PFSK-1 (cell line): ENCODE measurements around the gene BUB1.

ENCODE experiments used
- FOXP2 ChIP-seq: optimal IDR thresholded peaks from 2 replicates; pipeline ENCODE3; 2011; ENCODE audit warnings: borderline replicate concordance, control low read depth, inconsistent platforms; ENCODE audit not compliant: insufficient read depth; ENCODE audit errors: extremely low read length, extremely low read depth
- POLR2AphosphoS5 ChIP-seq: IDR thresholded peaks from 2 replicates; pipeline ENCODE4 v1.6.1; 2012; ENCODE audit warnings: low read depth, mild to moderate bottlenecking, control low read depth, low read length, moderate library complexity
- SIN3A ChIP-seq: IDR thresholded peaks from 2 replicates; pipeline ENCODE4 v1.6.1; 2012; ENCODE audit warnings: mild to moderate bottlenecking, low read length, moderate library complexity, borderline replicate concordance; ENCODE audit not compliant: insufficient read depth
- TF ChIP-seq, protein P1 (sequence below), 2 experiments: IDR thresholded peaks; 2 replicates each; pipeline versions ENCODE4 v1.6.1 to v1.8.0; 2011 to 2012; ENCODE audit warnings: low read depth in 2 of 2, low read length in 2 of 2, control low read depth in 1 of 2, inconsistent platforms in 1 of 2, mild to moderate bottlenecking in 1 of 2, moderate library complexity in 1 of 2; ENCODE audit not compliant: insufficient read depth in 1 of 2

DNA sequence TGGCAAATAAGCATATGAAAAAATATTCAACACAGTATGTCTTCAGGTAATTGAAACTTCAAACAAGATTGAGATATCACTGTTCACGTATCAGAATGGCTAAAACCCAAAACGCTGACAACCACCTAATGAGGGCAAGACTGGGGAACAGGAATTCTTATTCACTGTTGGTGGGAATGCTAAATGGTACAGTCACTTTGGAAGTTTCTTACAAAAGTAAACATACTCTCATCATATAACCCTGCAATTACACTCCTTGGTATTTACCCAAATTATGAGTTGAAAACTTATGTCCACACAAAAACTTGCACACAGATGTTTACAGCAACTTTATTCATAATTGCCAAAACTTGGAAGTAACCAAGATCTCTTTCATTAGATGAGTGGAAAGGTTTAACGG lies 30.1 kb downstream of the BUB1 start:
- no peak for TF ChIP-seq POLR2AphosphoS5
- TF ChIP-seq, protein P1, sequence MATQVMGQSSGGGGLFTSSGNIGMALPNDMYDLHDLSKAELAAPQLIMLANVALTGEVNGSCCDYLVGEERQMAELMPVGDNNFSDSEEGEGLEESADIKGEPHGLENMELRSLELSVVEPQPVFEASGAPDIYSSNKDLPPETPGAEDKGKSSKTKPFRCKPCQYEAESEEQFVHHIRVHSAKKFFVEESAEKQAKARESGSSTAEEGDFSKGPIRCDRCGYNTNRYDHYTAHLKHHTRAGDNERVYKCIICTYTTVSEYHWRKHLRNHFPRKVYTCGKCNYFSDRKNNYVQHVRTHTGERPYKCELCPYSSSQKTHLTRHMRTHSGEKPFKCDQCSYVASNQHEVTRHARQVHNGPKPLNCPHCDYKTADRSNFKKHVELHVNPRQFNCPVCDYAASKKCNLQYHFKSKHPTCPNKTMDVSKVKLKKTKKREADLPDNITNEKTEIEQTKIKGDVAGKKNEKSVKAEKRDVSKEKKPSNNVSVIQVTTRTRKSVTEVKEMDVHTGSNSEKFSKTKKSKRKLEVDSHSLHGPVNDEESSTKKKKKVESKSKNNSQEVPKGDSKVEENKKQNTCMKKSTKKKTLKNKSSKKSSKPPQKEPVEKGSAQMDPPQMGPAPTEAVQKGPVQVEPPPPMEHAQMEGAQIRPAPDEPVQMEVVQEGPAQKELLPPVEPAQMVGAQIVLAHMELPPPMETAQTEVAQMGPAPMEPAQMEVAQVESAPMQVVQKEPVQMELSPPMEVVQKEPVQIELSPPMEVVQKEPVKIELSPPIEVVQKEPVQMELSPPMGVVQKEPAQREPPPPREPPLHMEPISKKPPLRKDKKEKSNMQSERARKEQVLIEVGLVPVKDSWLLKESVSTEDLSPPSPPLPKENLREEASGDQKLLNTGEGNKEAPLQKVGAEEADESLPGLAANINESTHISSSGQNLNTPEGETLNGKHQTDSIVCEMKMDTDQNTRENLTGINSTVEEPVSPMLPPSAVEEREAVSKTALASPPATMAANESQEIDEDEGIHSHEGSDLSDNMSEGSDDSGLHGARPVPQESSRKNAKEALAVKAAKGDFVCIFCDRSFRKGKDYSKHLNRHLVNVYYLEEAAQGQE (IDR thresholded peaks at IDR 0.05; ENCODE audit: insufficient read depth in 1 of 2, low read depth in 2 of 2, low read length in 2 of 2) = no peak
- TF ChIP-seq SIN3A = no peak
- no peak for TF ChIP-seq FOXP2
